Neuronal stem cell (in vitro differentiated cells): ENCODE data around the gene RHBDF1.
A peak's percentile ranks its signal among the peaks of the same experiment; 100 is the strongest.

Experiments used
- DNase-seq: peaks from one replicate; pipeline ENCODE4 v3.0.0-alpha.2; 2013; ENCODE audit warnings: low spot score
- H2AFZ ChIP-seq: one replicate; pipeline ENCODE4 v1.6.1; 2013; ENCODE audit warnings: mild to moderate bottlenecking, low read length, inconsistent platforms
- H2AK5ac ChIP-seq: 2 replicates; pipeline ENCODE4 v1.6.1; 2013; ENCODE audit warnings: low read depth, mild to moderate bottlenecking, inconsistent platforms, low read length, moderate library complexity, mixed read lengths
- H2BK120ac ChIP-seq: 2 replicates; pipeline ENCODE4 v1.6.1; 2013; ENCODE audit warnings: low read depth, mild to moderate bottlenecking, inconsistent platforms, low read length, moderate library complexity, mixed read lengths
- H2BK12ac ChIP-seq: one replicate; pipeline ENCODE4 v1.6.1; 2013; ENCODE audit warnings: low read length, inconsistent platforms
- H2BK15ac ChIP-seq: 2 replicates; pipeline ENCODE4 v1.6.1; 2013; ENCODE audit warnings: mild to moderate bottlenecking, low read length, inconsistent platforms, mixed read lengths
- H2BK5ac ChIP-seq: one replicate; pipeline ENCODE4 v1.6.1; 2013; ENCODE audit warnings: inconsistent platforms, mild to moderate bottlenecking, low read length, moderate library complexity
- H3K14ac ChIP-seq: one replicate; pipeline ENCODE4 v1.6.1; 2013; ENCODE audit warnings: low read length, inconsistent platforms
- H3K18ac ChIP-seq: 2 replicates; pipeline ENCODE4 v1.6.1; 2013; ENCODE audit warnings: low read length, inconsistent platforms
- H3K23ac ChIP-seq: 2 replicates; pipeline ENCODE4 v1.6.1; 2013; ENCODE audit warnings: low read depth, mild to moderate bottlenecking, mixed read lengths, low read length, inconsistent platforms; ENCODE audit not compliant: poor library complexity
- H3K27ac ChIP-seq: replicated peaks from 3 replicates; pipeline ENCODE4 v1.5.1; 2013; ENCODE audit warnings: low read length, inconsistent platforms
- H3K27me3 ChIP-seq, 3 experiments: 2 replicates each; pipeline ENCODE4 v1.6.1; 2013; ENCODE audit warnings: low read length in 3 of 3, mild to moderate bottlenecking in 2 of 3, inconsistent platforms in 1 of 3, low read depth in 1 of 3, mixed read lengths in 1 of 3, moderate library complexity in 1 of 3; ENCODE audit not compliant: control insufficient read depth in 3 of 3, insufficient read depth in 3 of 3
- H3K36me3 ChIP-seq, 2 donors: replicated peaks in 1 of 2; 2 replicates each; pipeline ENCODE4 v1.6.1; 2013; ENCODE audit warnings: low read length in 2 of 2; ENCODE audit not compliant: control insufficient read depth in 2 of 2, insufficient read depth in 2 of 2
- H3K4ac ChIP-seq: 2 replicates; pipeline ENCODE4 v1.6.1; 2013; ENCODE audit warnings: inconsistent platforms, mild to moderate bottlenecking, low read length, moderate library complexity
- H3K4me1 ChIP-seq, 2 donors: 1 replicate in 1 of 2; 2 replicates in 1 of 2; pipeline ENCODE4 v1.6.1; 2013; ENCODE audit warnings: low read length in 2 of 2, low read depth in 1 of 2; ENCODE audit not compliant: control insufficient read depth in 2 of 2, insufficient read depth in 1 of 2
- H3K4me2 ChIP-seq: one replicate; pipeline ENCODE4 v1.6.1; 2013; ENCODE audit warnings: mild to moderate bottlenecking, low read length, inconsistent platforms; ENCODE audit not compliant: insufficient read depth, poor library complexity, severe bottlenecking
- H3K4me3 ChIP-seq, 2 donors: 2 replicates each; pipeline ENCODE4 v1.5.1; 2013; ENCODE audit warnings: low read length in 2 of 2, mild to moderate bottlenecking in 2 of 2, inconsistent platforms in 1 of 2, moderate library complexity in 1 of 2
- H3K79me1 ChIP-seq: one replicate; pipeline ENCODE4 v1.6.1; 2013; ENCODE audit warnings: low read depth, mild to moderate bottlenecking, inconsistent platforms, low read length, moderate library complexity
- H3K9ac ChIP-seq: one replicate; pipeline ENCODE4 v1.6.1; 2013; ENCODE audit warnings: mild to moderate bottlenecking, low read depth, low read length, inconsistent platforms; ENCODE audit not compliant: poor library complexity
- H3K9me3 ChIP-seq, 2 donors: replicated peaks in 1 of 2; 2 replicates each; pipeline versions ENCODE3 to v1.6.1; 2013; ENCODE audit warnings: low read length in 2 of 2, mild to moderate bottlenecking in 2 of 2, inconsistent platforms in 1 of 2, low read depth in 1 of 2, mixed read lengths in 1 of 2, moderate library complexity in 1 of 2; ENCODE audit not compliant: control insufficient read depth in 2 of 2, insufficient read depth in 1 of 2
- H4K8ac ChIP-seq: one replicate; pipeline ENCODE4 v1.6.1; 2013; ENCODE audit warnings: low read depth, mild to moderate bottlenecking, inconsistent platforms, low read length, moderate library complexity
- H4K91ac ChIP-seq: one replicate; pipeline ENCODE4 v1.6.1; 2013; ENCODE audit warnings: low read length, low read depth, mild to moderate bottlenecking, inconsistent platforms; ENCODE audit not compliant: poor library complexity
- WGBS, 2 donors: extraction: QIAGEN DNeasy Blood & Tissue Kit; methylation state at CpG; one replicate each; pipeline ENCODE4 v1.1.7; 2013; ENCODE audit warnings: missing lambda C conversion rate in 2 of 2, mixed read lengths in 1 of 2; ENCODE audit not compliant: insufficient read length in 2 of 2, insufficient replicate concordance in 1 of 2; ENCODE audit errors: extremely low coverage in 2 of 2; 5-methylcytosine and 5-hydroxymethylcytosine counted together

Gene RHBDF1

DNA sequence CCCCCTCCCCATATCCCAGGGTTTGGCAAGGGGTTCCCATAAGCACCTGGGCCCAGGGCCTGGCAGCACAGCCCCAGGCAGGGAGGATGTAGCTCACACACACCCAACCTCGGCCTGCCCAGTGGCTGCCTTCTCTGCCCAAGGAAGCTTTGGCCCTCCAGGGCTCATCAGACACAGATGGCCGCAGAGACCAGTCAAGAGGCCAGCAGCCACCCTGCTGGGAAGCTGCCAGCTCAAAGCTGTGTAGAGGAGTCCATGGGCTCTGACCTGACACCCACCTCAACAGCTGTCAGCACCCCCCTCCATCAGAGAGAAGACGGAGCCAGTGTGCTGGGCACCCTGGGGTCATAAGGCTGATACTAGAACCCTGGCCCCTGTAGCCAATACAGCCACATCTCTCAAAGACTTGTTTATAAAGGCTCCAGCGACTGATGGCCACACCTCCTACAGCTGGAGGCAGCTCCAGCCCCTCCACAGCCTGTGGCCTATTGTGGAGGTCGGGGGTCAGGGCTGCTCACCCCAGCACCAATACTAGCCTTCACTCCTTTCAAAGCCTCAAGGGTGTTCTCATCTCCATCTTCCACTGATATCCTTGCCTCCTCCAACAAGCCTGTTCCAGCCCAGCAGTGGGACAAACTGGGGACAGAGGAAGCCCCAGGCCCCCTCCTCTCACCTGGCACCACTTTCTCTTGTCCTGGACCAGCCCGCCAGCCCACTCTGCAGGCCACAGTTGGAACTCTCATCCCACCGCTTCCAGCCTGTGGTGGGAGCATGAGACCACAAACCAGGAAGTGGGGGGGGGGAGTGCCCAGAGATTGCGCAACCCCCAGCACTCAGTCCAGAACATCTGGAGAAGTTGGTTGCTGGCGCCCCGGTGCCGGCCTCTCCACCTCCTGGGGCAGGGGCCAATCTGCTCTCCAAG is 3.4 kb upstream of the RHBDF1 start:
- peak overlapping the region; percentile 17 for H3K23ac ChIP-seq
- peak overlapping the region; percentile 32 for H2BK5ac ChIP-seq
- H2BK12ac ChIP-seq: peak overlapping the region; percentile 44
- H3K36me3 ChIP-seq: peaks cover 10 to 15% of the 10 kb centered on the region in 2 donors
- peak overlapping the region; percentile 96 for H2BK120ac ChIP-seq
- no peak overlapping the region for H3K4me3 ChIP-seq
- H3K27ac ChIP-seq: peak overlapping the region; percentile 36
- H4K8ac ChIP-seq: no peak overlapping the region
- H2BK15ac ChIP-seq: peak overlapping the region; percentile 90
- H3K4me2 ChIP-seq: peak overlapping the region; percentile 27
- H3K4ac ChIP-seq: no peak overlapping the region
- no peak for DNase-seq
- no peaks in the 10 kb centered on the region for H3K9me3 ChIP-seq
- peaks cover 0 to 3% (median 0%) of the 10 kb centered on the region in 3 experiments for H3K27me3 ChIP-seq
- no peak overlapping the region for H3K14ac ChIP-seq
- no CpG with 5 or more reads among the region's 11 CpGs for WGBS, 2 donors
- H2AFZ ChIP-seq: peak overlapping the region; percentile 14
- peaks cover 48 to 58% of the 10 kb centered on the region in 2 donors for H3K4me1 ChIP-seq
- peaks cover 4% of the 10 kb centered on the region for H3K79me1 ChIP-seq
- H4K91ac ChIP-seq: no peak overlapping the region
- H2AK5ac ChIP-seq: peak overlapping the region; percentile 96
- peak overlapping the region; percentile 92 for H3K18ac ChIP-seq
- H3K9ac ChIP-seq: no peak overlapping the region

DNA sequence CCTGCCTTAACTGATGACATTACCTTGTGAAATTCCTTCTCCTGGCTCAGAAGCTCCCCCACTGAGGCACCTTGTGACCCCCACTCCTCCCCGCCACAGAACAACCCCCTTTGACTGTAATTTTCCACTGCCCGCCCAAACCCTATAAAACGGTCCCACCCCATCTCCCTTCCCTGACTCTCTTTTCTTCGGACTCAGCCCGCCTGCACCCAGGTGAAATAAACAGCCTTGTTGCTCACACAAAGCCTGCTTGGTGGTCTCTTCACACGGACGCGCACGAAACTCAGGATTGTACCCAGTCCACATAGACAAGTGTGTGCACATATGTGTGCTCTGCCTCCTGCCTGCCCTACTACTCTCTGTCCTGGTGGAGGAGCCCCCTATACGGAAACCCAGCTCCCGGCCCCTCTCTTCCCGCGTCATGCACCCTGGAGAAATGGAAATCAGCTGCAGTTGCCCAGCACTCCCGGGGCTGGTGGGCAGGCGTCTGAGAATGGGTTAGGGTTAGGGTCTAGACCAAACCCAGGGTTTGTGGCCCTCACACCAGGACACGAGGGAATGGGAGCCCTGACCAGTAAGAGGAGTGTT is 2.4 kb upstream of the RHBDF1 start:
- no peak overlapping the region for H2BK120ac ChIP-seq

DNA sequence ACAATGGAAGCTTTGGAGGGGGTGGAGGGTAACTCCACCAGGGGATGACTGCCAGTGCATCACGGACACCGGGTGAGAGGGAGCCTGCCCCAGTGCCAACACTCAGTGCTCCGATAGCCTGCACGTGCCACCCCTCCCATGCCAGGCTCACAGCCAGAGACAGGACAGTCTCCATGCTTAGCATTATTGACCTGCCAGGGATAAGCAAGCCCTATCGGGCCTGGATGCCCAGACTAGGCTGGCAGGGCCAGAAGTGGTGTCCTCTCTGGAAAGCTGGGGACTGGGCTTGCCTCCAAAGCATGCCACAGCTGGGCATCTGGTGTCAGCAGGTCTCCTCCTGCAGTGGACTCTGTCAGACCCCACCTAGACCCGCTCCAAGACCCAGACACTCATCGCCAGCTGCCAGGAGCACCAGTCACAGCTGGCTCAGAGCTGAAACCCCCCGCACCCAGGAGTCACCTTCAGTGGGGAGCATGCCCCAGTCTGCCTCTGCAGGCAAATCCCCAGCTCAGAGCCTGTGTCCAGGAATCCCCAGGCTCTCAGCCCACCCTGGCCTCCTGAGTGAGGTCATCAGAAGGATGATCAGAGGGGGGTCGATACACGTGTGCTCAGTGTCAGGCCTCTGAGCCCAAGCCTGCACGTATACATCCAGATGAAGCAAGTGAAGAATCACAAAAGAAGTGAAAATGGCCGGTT is 1.8 kb upstream of the RHBDF1 start:
- peak overlapping the region; percentile 14 for H2AFZ ChIP-seq
- no peak overlapping the region for H3K4me2 ChIP-seq
- H3K4me1 ChIP-seq: peaks cover 59 to 63% of the 10 kb centered on the region in 2 donors
- H3K4ac ChIP-seq: peak overlapping the region; percentile 69
- peaks cover 0 to 3% of the 10 kb centered on the region in 2 donors for H3K36me3 ChIP-seq
- H2BK15ac ChIP-seq: peak overlapping the region; percentile 100
- H3K79me1 ChIP-seq: no peaks in the 10 kb centered on the region
- peak overlapping the region; percentile 25 for H3K23ac ChIP-seq
- H3K4me3 ChIP-seq: no peak overlapping the region
- no peak overlapping the region for H4K8ac ChIP-seq
- H3K27me3 ChIP-seq: peaks cover 0 to 3% (median 0%) of the 10 kb centered on the region in 3 experiments
- no CpG with 5 or more reads among the region's 12 CpGs for WGBS, 2 donors
- peak overlapping the region; percentile 81 for H4K91ac ChIP-seq
- peak overlapping the region; percentile 1 for H2BK5ac ChIP-seq
- peak overlapping the region; percentile 17 for H2AK5ac ChIP-seq
- H2BK120ac ChIP-seq: no peak overlapping the region
- H3K9ac ChIP-seq: no peak overlapping the region
- peak overlapping the region; percentile 48 for H3K14ac ChIP-seq
- H3K18ac ChIP-seq: peak overlapping the region; percentile 61
- peak overlapping the region; percentile 35 for H3K27ac ChIP-seq
- no peaks in the 10 kb centered on the region for H3K9me3 ChIP-seq
- DNase-seq: no peak
- peak overlapping the region; percentile 28 for H2BK12ac ChIP-seq

More for the DNA sequence above, 2.4 kb upstream of the RHBDF1 start:
- Histone ChIP-seq H3K4me2 (no peak overlapping the region), H3K9me3 (no peaks in the 10 kb centered on the region), H3K4ac (peak overlapping the region; percentile 2), H3K9ac (no peak overlapping the region), H3K27me3 (peaks cover 0 to 3% (median 0%) of the 10 kb centered on the region in 3 experiments), H2BK5ac (peak overlapping the region; percentile 32), H3K4me1 (peaks cover 54 to 58% of the 10 kb centered on the region in 2 donors), H4K91ac (no peak overlapping the region), H3K23ac (peak overlapping the region; percentile 75), H3K18ac (no peak overlapping the region), H3K14ac (no peak overlapping the region), H3K79me1 (peaks cover 2% of the 10 kb centered on the region), H2BK15ac (peak overlapping the region; percentile 90), H3K4me3 (no peak overlapping the region), H2AFZ (peak overlapping the region; percentile 14), H4K8ac (no peak overlapping the region), H3K36me3 (peaks cover 5 to 9% of the 10 kb centered on the region in 2 donors), H3K27ac (no peak overlapping the region), H2AK5ac (peak overlapping the region; percentile 96), H2BK12ac (no peak overlapping the region)
- WGBS, 2 donors: no CpG with 5 or more reads among the region's 16 CpGs
- DNase-seq: no peak
